SK-N-SH (cell line): Measurements from ENCODE around the gene STAMBP. TPM values are rescaled to one million over a fixed set of nuclear protein-coding genes. Genes with fewer than 3 reads are reported as not detected.
"Not testable (repeated sequence)": the region's sequence is repeated elsewhere in the genome, so short reads cannot be mapped to it uniquely, and the experiment has no call there.

Experiments
- CTCF ChIA-PET: fragments of 300-600, 350-600 bp; formaldehyde crosslinking; extraction: SDS; loops from one replicate; lab custom pipeline; 2021; lab: Yijun Ruan, JAX
- POLR2A ChIA-PET: fragments of 350-600 bp; sonication (Branson Sonifier 250); formaldehyde crosslinking; extraction: SDS; loops from one replicate; lab custom pipeline; 2020; ENCODE audit warnings: antibody characterized with exemption, inconsistent platforms; lab: Yijun Ruan, JAX
- DNase-seq: peaks from one replicate; pipeline ENCODE4 v3.0.0; 2012
- H2AFZ ChIP-seq: fragments of 200-600 bp; sonication (generic); 2 replicates; pipeline ENCODE4 v1.8.1; 2016; ENCODE audit warnings: antibody characterized with exemption, mild to moderate bottlenecking, low read depth
- H3F3A ChIP-seq: fragments of 200-600 bp; sonication (generic); replicated peaks from 2 replicates; pipeline ENCODE3; 2016; ENCODE audit warnings: antibody characterized with exemption, mild to moderate bottlenecking; ENCODE audit not compliant: insufficient read depth
- H3K27ac ChIP-seq, 2 experiments: fragments of 200-500 bp in 1 of 2; fragments of 200-600 bp in 1 of 2; sonication (Bioruptor generic) in 1 of 2; sonication (generic), shearing (Covaris generic) in 1 of 2; 2 replicates each; pipeline versions ENCODE4 v1.5.1 to v1.6.1; 2014 to 2016; ENCODE audit warnings: low read depth in 2 of 2, inconsistent platforms in 1 of 2, low read length in 1 of 2, mild to moderate bottlenecking in 1 of 2, mixed read lengths in 1 of 2
- H3K27me3 ChIP-seq: fragments of 200-600 bp; sonication (generic), shearing (Covaris generic); 2 replicates; pipeline ENCODE4 v1.6.1; 2016; ENCODE audit warnings: mixed run types; ENCODE audit not compliant: insufficient read depth
- H3K36me3 ChIP-seq, 2 experiments: fragments of 200-500 bp in 1 of 2; fragments of 200-600 bp in 1 of 2; sonication (Bioruptor generic) in 1 of 2; sonication (generic) in 1 of 2; replicated peaks in 1 of 2; 2 replicates each; pipeline versions ENCODE3 to v1.5.1; 2014 to 2016; ENCODE audit warnings: low read length in 1 of 2, mild to moderate bottlenecking in 1 of 2; ENCODE audit not compliant: insufficient read depth in 2 of 2, control insufficient read depth in 1 of 2
- H3K4me1 ChIP-seq, 2 experiments: fragments of 200-500 bp in 1 of 2; fragments of 200-600 bp in 1 of 2; sonication (Bioruptor generic) in 1 of 2; sonication (generic), shearing (Covaris generic) in 1 of 2; 2 replicates each; pipeline versions ENCODE4 v1.5.1 to v1.6.1; 2014 to 2016; ENCODE audit warnings: low read depth in 1 of 2, low read length in 1 of 2, mixed run types in 1 of 2; ENCODE audit not compliant: insufficient read depth in 2 of 2, control insufficient read depth in 1 of 2
- H3K4me2 ChIP-seq: fragments of 200-600 bp; sonication (generic), shearing (Covaris generic); 2 replicates; pipeline ENCODE4 v1.6.1; 2017; ENCODE audit warnings: mixed run types
- H3K4me3 ChIP-seq, 2 experiments: fragments of 200-500 bp in 1 of 2; fragments of 200-600 bp in 1 of 2; sonication (Bioruptor generic) in 1 of 2; sonication (generic), shearing (Covaris generic) in 1 of 2; 2 replicates each; pipeline versions ENCODE4 v1.5.1 to v1.8.1; 2014 to 2016; ENCODE audit warnings: low read depth in 2 of 2, inconsistent platforms in 1 of 2, low read length in 1 of 2, mild to moderate bottlenecking in 1 of 2, mixed read lengths in 1 of 2, moderate library complexity in 1 of 2
- H3K79me2 ChIP-seq: fragments of 200-600 bp; sonication (generic); 2 replicates; pipeline ENCODE4 v1.8.1; 2017; ENCODE audit warnings: mild to moderate bottlenecking; ENCODE audit not compliant: insufficient read depth
- H3K9ac ChIP-seq: fragments of 200-600 bp; sonication (generic); 2 replicates; pipeline ENCODE4 v1.6.1; 2017; ENCODE audit warnings: mixed run types
- H3K9me2 ChIP-seq: fragments of 200-600 bp; sonication (generic); 2 replicates; pipeline ENCODE4 v1.6.1; 2017; ENCODE audit warnings: mixed run types
- H3K9me3 ChIP-seq: fragments of 200-600 bp; sonication (generic); 2 replicates; pipeline ENCODE4 v1.6.1; 2017; ENCODE audit warnings: mixed run types, mild to moderate bottlenecking, moderate library complexity
- H4K20me1 ChIP-seq: fragments of 200-600 bp; sonication (generic); 2 replicates; pipeline ENCODE4 v1.6.1; 2017; ENCODE audit warnings: mild to moderate bottlenecking, mixed run types; ENCODE audit not compliant: insufficient read depth
- FOSL2 ChIP-seq: IDR thresholded peaks from 2 replicates; pipeline ENCODE4 v1.4.0; 2012; ENCODE audit warnings: low read depth, mild to moderate bottlenecking, moderate library complexity, borderline replicate concordance
- FOXJ3 ChIP-seq: sonication (generic); formaldehyde crosslinking; IDR thresholded peaks from 2 replicates; pipeline ENCODE4 v1.5.1; 2020; ENCODE audit warnings: mild to moderate bottlenecking, missing genetic modification reagents
- GABPA ChIP-seq: IDR thresholded peaks from 2 replicates; pipeline ENCODE4 v1.4.0; 2012; ENCODE audit warnings: low read depth, mild to moderate bottlenecking
- GATA2 ChIP-seq: sonication (generic); formaldehyde crosslinking; IDR thresholded peaks from 2 replicates; pipeline ENCODE4 v1.5.0; 2020; ENCODE audit warnings: mild to moderate bottlenecking, missing genetic modification reagents
- MAX ChIP-seq: IDR thresholded peaks from 2 replicates; pipeline ENCODE4 v1.4.0; 2012; ENCODE audit warnings: low read depth
- NRF1 ChIP-seq: IDR thresholded peaks from 2 replicates; pipeline ENCODE4 v1.6.1; 2012; ENCODE audit warnings: low read depth, mild to moderate bottlenecking, low read length
- RAD21 ChIP-seq: IDR thresholded peaks from 2 replicates; pipeline ENCODE4 v1.6.1; 2012; ENCODE audit warnings: mild to moderate bottlenecking, low read length
- REST ChIP-seq: IDR thresholded peaks from 2 replicates; pipeline ENCODE4 v1.6.1; 2012; ENCODE audit warnings: mild to moderate bottlenecking, low read depth, low read length, moderate library complexity
- RFX5 ChIP-seq: IDR thresholded peaks from 2 replicates; pipeline ENCODE4 v1.6.1; 2012; ENCODE audit warnings: mild to moderate bottlenecking, improper control_type of control experiment, low read length
- SMC3 ChIP-seq: IDR thresholded peaks from 2 replicates; pipeline ENCODE4 v1.6.1; 2012; ENCODE audit warnings: low read depth, low read length, improper control_type of control experiment
- TAF1 ChIP-seq: IDR thresholded peaks from 2 replicates; pipeline ENCODE4 v1.6.1; 2012; ENCODE audit warnings: low read depth, mild to moderate bottlenecking, low read length, moderate library complexity, borderline replicate concordance
- TCF12 ChIP-seq: IDR thresholded peaks from 2 replicates; pipeline ENCODE4 v1.4.0; 2012
- USF1 ChIP-seq: IDR thresholded peaks from 2 replicates; pipeline ENCODE4 v1.4.0; 2012; ENCODE audit warnings: low read depth, borderline replicate concordance
- USF2 ChIP-seq: fragments of 150-350 bp; IDR thresholded peaks from 2 replicates; pipeline ENCODE4 v1.6.1; 2017; ENCODE audit warnings: antibody characterized with exemption, low read length, low read depth, borderline replicate concordance
- YY1 ChIP-seq: IDR thresholded peaks from 2 replicates; pipeline ENCODE4 v1.4.0; 2012; ENCODE audit warnings: low read depth, mild to moderate bottlenecking
- WGBS: methylation state at CpG from one replicate; pipeline ENCODE4 v1.1.6; 2017; ENCODE audit warnings: low lambda C conversion rate; 5-methylcytosine and 5-hydroxymethylcytosine counted together
- polyA plus RNA-seq, 3 experiments: library from polyadenylated mRNA; depleted of rRNA; stranded (reverse); fragments of >200 nt; gene quantifications; 2 replicates each; pipeline ENCODE4 v1.2.3, GENCODE V29; 2012

Gene STAMBP
- polyA plus RNA-seq, 1 of the 3 experiments (the other 2 are of a cell fraction), result 42.2 TPM

- no peak for TF ChIP-seq USF1
- TF ChIP-seq YY1, result peak; percentile 52; the same call in 1 of the 2 replicates
- TF ChIP-seq SMC3, result peak; percentile 42
- 0 out of 2 replicates have a peak, but pooled peaks have one; percentile 54 for TF ChIP-seq FOXJ3 (CRISPR knock-in tag)
- peak; percentile 81 for TF ChIP-seq NRF1
- peak; percentile 60; the same call in 1 of the 2 replicates for TF ChIP-seq TAF1
- 0 out of 2 replicates have a peak, but pooled peaks have one; percentile 24 for TF ChIP-seq RFX5
- TF ChIP-seq GABPA, result 0 out of 2 replicates have a peak, but pooled peaks have one; percentile 34
- TF ChIP-seq GATA2, result 0 out of 2 replicates have a peak, but pooled peaks have one; percentile 14
Observed at GRCh38 chr2:73779467-73780236, 49.1 kb upstream of the STAMBP start, which contains the start of gene DUSP11 (continued).

- H3K9me3 ChIP-seq, result no peaks in the 10 kb centered on the region
- H3K4me1 ChIP-seq, result peaks cover 4 to 7% of the 10 kb centered on the region in 2 experiments; a peak in 2 of 4 replicates
- no peaks in the 10 kb centered on the region for H3K9me2 ChIP-seq
- CTCF ChIA-PET, result interaction anchor here (0.9 to 1.5 kb wide), 4 partner anchors 17 to 371 kb away, joined by 3 to 6 read pairs (median 4); partner anchors contain the start of gene TPRKB
- peak overlapping the region; percentile 92; the same call in 1 of the 2 replicates for H2AFZ ChIP-seq
- H3K27ac ChIP-seq, result no peak overlapping the region
- H3K9ac ChIP-seq, result no peak overlapping the region; the same call in 1 of the 2 replicates
- WGBS, result 2% methylated on average over 7 of the region's 7 CpGs
- peaks cover 39% of the 10 kb centered on the region for H3K79me2 ChIP-seq
- POLR2A ChIA-PET, result no interaction called here
- H3K4me2 ChIP-seq, result peak overlapping the region; percentile 81; the same call in 1 of the 2 replicates
- peak overlapping the region; percentile 88 to 98; a peak in 3 of 4 replicates for H3K4me3 ChIP-seq
- no peaks in the 10 kb centered on the region for H3K27me3 ChIP-seq
- H3K36me3 ChIP-seq, result peaks cover 10 to 14% of the 10 kb centered on the region in 2 experiments
- H3F3A ChIP-seq, result no peaks in the 10 kb centered on the region
- no peaks in the 10 kb centered on the region for H4K20me1 ChIP-seq
- TF ChIP-seq FOSL2 (no peak), TCF12 (no peak), GABPA (no peak), RAD21 (no peak), USF2 (no peak), YY1 (no peak), MAX (no peak), REST (no peak)
- DNase-seq, result no peak
Observed at GRCh38 chr2:73780237-73780582, 48.6 kb upstream of the STAMBP start.

GRCh38 chr2:73783402-73783801 lies 45.4 kb upstream of the STAMBP start:
- not testable (repeated sequence) for H3K4me2 ChIP-seq
- WGBS, result 74% methylated on average over 15 of the region's 15 CpGs

GRCh38 chr2:73783883-73784282 lies 44.9 kb upstream of the STAMBP start, which contains the start of gene C2orf78:
C2orf78 (plus strand) TSS chr2:73784183; CDS start chr2:73784310, 127 bp downstream.
- H3K4me2 ChIP-seq, H3K9me3 ChIP-seq, H3K27me3 ChIP-seq, H3K79me2 ChIP-seq, DNase-seq, H3F3A ChIP-seq, POLR2A ChIA-PET, H3K4me3 ChIP-seq, H3K36me3 ChIP-seq, H3K9me2 ChIP-seq, H3K27ac ChIP-seq, CTCF ChIA-PET, H3K4me1 ChIP-seq, H4K20me1 ChIP-seq, H3K9ac ChIP-seq: not testable (repeated sequence)
- H2AFZ ChIP-seq, result peak within 1 kb of the TSS; percentile 46; the same call in 1 of the 2 replicates
- WGBS, result no CpG with 5 or more reads among the region's 3 CpGs

More at GRCh38 chr2:73783402-73783801, 45.4 kb upstream of the STAMBP start:
- H3K9me2 ChIP-seq, H3K9ac ChIP-seq, H3F3A ChIP-seq, CTCF ChIA-PET, H3K9me3 ChIP-seq, H4K20me1 ChIP-seq, DNase-seq, H3K27me3 ChIP-seq, H3K4me1 ChIP-seq, H3K36me3 ChIP-seq, H3K27ac ChIP-seq, POLR2A ChIA-PET, H3K4me3 ChIP-seq: not testable (repeated sequence)
- Histone ChIP-seq H2AFZ (peak overlapping the region; percentile 46; the same call in 1 of the 2 replicates), H3K79me2 (peaks cover 14% of the 10 kb centered on the region)
